ENCODE measurements around the gene SLC2A6. TPM values are rescaled to one million over a fixed set of nuclear protein-coding genes. Genes with fewer than 3 reads are reported as not detected.

Gene SLC2A6, protein sequence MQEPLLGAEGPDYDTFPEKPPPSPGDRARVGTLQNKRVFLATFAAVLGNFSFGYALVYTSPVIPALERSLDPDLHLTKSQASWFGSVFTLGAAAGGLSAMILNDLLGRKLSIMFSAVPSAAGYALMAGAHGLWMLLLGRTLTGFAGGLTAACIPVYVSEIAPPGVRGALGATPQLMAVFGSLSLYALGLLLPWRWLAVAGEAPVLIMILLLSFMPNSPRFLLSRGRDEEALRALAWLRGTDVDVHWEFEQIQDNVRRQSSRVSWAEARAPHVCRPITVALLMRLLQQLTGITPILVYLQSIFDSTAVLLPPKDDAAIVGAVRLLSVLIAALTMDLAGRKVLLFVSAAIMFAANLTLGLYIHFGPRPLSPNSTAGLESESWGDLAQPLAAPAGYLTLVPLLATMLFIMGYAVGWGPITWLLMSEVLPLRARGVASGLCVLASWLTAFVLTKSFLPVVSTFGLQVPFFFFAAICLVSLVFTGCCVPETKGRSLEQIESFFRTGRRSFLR
- total RNA-seq: 50.4 and 66.9 TPM in 2 replicates

GRCh38 chr9:133478851-133479711, at the start of gene SLC2A6:
Gene SLC2A6 (minus strand): TSS chr9:133479099. CDS start chr9:133479059, 40 bp downstream.

DNA sequence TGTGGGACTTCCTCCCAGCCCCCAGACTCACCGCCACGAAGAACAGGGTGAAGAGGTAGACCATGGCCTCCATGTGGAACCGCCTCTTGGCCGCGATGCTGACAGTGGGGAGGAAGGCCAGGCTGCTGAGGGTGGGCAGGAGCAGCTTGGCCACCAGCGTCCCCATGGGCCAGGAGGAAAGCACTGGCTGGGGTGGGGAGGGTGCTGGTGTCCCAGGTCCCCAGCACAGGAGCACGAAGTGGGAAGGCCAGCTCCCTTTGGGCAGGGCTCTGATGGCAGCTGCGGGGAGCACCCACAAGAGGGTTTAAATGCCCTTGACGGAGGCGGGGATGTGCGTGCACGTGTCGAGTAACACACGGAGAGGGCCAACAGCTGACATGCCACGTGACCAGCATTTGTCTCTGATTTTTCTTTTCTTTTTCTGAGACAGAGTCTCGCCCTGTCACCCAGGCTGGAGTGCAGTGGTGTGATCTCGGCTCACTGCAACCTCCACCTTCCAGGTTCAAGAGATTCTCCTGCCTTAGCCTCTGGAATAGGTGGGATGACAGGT, 45.9 kb upstream of the SLC2A6 start, which contains the start of gene MYMK:
Gene MYMK, minus strand, starts transcription at position 281 of the 550 bp plus-strand sequence. Its CDS starts 115 bp downstream, at position 166.

DNA sequence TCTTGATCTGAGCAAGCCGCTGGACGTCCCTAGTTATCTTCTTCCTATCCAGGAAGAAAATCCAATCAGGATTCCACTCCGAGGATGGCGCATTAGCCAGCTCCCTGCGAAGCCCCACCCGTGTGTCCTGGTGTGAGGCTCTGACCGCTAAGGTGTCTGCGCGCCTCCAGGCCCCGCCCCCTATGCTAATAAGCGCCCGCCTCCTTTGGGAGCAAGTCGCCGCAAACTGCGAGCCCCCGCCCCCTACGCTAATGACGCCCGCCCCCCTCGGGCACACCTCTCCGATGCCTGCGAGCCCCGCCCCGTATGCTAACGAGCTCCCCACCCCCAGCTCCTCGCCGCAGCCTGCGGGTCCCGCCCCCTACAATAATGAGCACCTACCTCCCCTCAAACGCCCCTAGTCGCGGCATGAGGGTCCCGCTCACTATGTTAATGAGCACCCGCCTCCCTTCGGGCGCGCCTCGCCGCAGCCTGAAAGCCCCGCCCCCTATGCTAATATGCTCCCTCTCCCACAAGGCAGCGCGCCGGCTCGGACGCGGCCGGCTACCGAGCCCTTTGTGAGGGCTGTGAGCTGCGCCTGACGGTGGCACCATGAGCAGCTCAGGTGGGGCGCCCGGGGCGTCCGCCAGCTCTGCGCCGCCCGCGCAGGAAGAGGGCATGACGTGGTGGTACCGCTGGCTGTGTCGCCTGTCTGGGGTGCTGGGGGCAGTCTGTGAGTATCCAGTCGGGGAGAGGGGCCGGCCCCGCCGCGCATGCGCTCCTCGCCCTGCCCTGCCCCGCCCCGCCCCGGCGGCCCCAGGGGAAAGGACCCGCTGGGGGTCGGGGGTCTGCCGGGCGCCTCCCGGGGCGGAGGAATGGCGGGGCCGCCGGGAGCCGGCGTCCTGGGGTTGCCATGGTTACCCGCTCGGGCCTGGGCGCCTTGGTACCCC, 19.2 kb downstream of the SLC2A6 start, which contains the start of gene CACFD1:
Gene CACFD1, plus strand, starts transcription at position 503 of the 929 bp plus-strand sequence. Its CDS starts 89 bp downstream, at position 592.

GRCh38 chr9:133421615-133422542, 57.0 kb downstream of the SLC2A6 start, which contains the start of gene ADAMTS13:
Gene ADAMTS13 (plus strand): TSS chr9:133422367. CDS start chr9:133422444, 77 bp downstream.

Other genes starting within 250 kb of the SLC2A6 start
- gene ABO, start 203.9 kb downstream of the SLC2A6 start, total RNA-seq: not detected in 2 replicates
- 14.3 and 23.1 TPM in 2 replicates for gene SURF6, start 142.9 kb downstream of the SLC2A6 start, total RNA-seq
- gene MED22, start 131.0 kb downstream of the SLC2A6 start, total RNA-seq: 20.7 and 30.9 TPM in 2 replicates
- 2,808 and 3,173 TPM in 2 replicates for gene RPL7A, start 130.9 kb downstream of the SLC2A6 start, total RNA-seq
- gene SURF1, start 122.6 kb downstream of the SLC2A6 start, total RNA-seq: 24.5 and 26.9 TPM in 2 replicates
- 8.7 and 27.4 TPM in 2 replicates for gene SURF2, start 122.5 kb downstream of the SLC2A6 start, total RNA-seq
- gene SURF4, start 103.0 kb downstream of the SLC2A6 start, total RNA-seq: 391 and 461 TPM in 2 replicates
- not detected in 2 replicates for gene STKLD1, start 102.7 kb downstream of the SLC2A6 start, total RNA-seq
- gene REXO4, start 61.1 kb downstream of the SLC2A6 start, total RNA-seq: 17.9 and 25.1 TPM in 2 replicates
- gene ADAMTS13, start 56.7 kb downstream of the SLC2A6 start, total RNA-seq: 1.4 and 1.5 TPM in 2 replicates
- 4.2 and 9.9 TPM in 2 replicates for gene CACFD1, start 19.1 kb downstream of the SLC2A6 start, total RNA-seq
- not detected in 2 replicates for gene MYMK, start 45.9 kb upstream of the SLC2A6 start, total RNA-seq
- gene ADAMTSL2, start 55.6 kb upstream of the SLC2A6 start, total RNA-seq: 52.5 and 53.6 TPM in 2 replicates
- 4.4 and 4.5 TPM in 2 replicates for gene FAM163B, start 130.3 kb upstream of the SLC2A6 start, total RNA-seq
- gene DBH, start 157.3 kb upstream of the SLC2A6 start, total RNA-seq: not detected in 2 replicates